Upper lobe of right lung (tissue), 1 donor: ENCODE results near the gene DELE1. TPM values are rescaled to one million over a fixed set of nuclear protein-coding genes. Genes with fewer than 3 reads are reported as not detected.

ENCODE experiments used
- ATAC-seq: fragments of 200-7000 bp; cut with Tn5 transposase; one replicate; pipeline ENCODE4 v1.9.1; 2020; ENCODE audit warnings: mild to moderate bottlenecking, moderate library complexity
- DNase-seq: peaks from one replicate; pipeline ENCODE4 v3.0.0-alpha.2; 2020
- H3K27ac ChIP-seq: fragments of 200-600 bp; one replicate; pipeline ENCODE4 v1.8.0; 2022
- H3K27me3 ChIP-seq: fragments of 200-600 bp; one replicate; pipeline ENCODE4 v1.8.0; 2022; ENCODE audit warnings: mild to moderate bottlenecking
- H3K36me3 ChIP-seq: fragments of 200-600 bp; one replicate; pipeline ENCODE4 v1.8.0; 2022
- H3K4me1 ChIP-seq: fragments of 200-600 bp; one replicate; pipeline ENCODE4 v1.8.0; 2022
- H3K4me3 ChIP-seq: fragments of 200-600 bp; one replicate; pipeline ENCODE4 v1.8.0; 2022; ENCODE audit warnings: mild to moderate bottlenecking
- H3K9me3 ChIP-seq: fragments of 200-600 bp; one replicate; pipeline ENCODE4 v1.8.0; 2022
- CTCF ChIP-seq: fragments of 200-600 bp; IDR thresholded peaks from one replicate; pipeline ENCODE4 v1.8.0; 2022; ENCODE audit warnings: antibody characterized with exemption
- intact Hi-C: fragments of 100-400 bp; cut with DNase I; formaldehyde crosslinking; loops from one replicate; pipeline ENCODE4 v1.11.0; 2022
- total RNA-seq: library from RNA; stranded (reverse); fragmentation: NEBNext Ultra II Directional; extraction: Animal tissue kit (Norgen Biotek cat#: 25700); gene quantifications from one replicate; pipeline ENCODE4 v1.2.1, GENCODE V29; 2021
- donor health status: DM: no; HTN: yes; CAD: no; lungs with severe emphysema.

DELE1 gene
- total RNA-seq, 1 donor from 2014 or later = 83.3 TPM

GRCh38 chr5:141878711-141879425, 44.8 kb upstream of the DELE1 start:
- Histone ChIP-seq H3K27me3 (peaks cover 35% of the 10 kb centered on the region), H3K9me3 (no peaks in the 10 kb centered on the region), H3K4me3 (peak overlapping the region; percentile 66), H3K4me1 (peaks cover 27% of the 10 kb centered on the region), H3K27ac (peak overlapping the region; percentile 76), H3K36me3 (no peaks in the 10 kb centered on the region)
- peak; percentile 99 for TF ChIP-seq CTCF
- ATAC-seq (peak; percentile 86), DNase-seq (peak; percentile 89)
- intact Hi-C loops = loop anchor here (5.0 kb wide), 1 partner anchor 83 kb away; no protein-coding TSS in a partner anchor

GRCh38 chr5:141879426-141879759, 44.3 kb upstream of the DELE1 start:
- H3K9me3 ChIP-seq = no peaks in the 10 kb centered on the region
- DNase-seq (no peak), ATAC-seq (no peak)
- H3K27me3 ChIP-seq = peaks cover 40% of the 10 kb centered on the region
- peak overlapping the region; percentile 42 for H3K27ac ChIP-seq
- no peak overlapping the region for H3K4me3 ChIP-seq
- intact Hi-C loops = loop anchor here (5.0 kb wide), 1 partner anchor 83 kb away; no protein-coding TSS in a partner anchor
- peaks cover 25% of the 10 kb centered on the region for H3K4me1 ChIP-seq
- TF ChIP-seq CTCF = no peak
- H3K36me3 ChIP-seq = no peaks in the 10 kb centered on the region

GRCh38 chr5:141879941-141880738, 43.5 kb upstream of the DELE1 start:
- Histone ChIP-seq H3K9me3 (no peaks in the 10 kb centered on the region), H3K4me1 (peaks cover 20% of the 10 kb centered on the region), H3K27me3 (peaks cover 45% of the 10 kb centered on the region), H3K4me3 (no peak overlapping the region), H3K27ac (no peak overlapping the region), H3K36me3 (no peaks in the 10 kb centered on the region)
- intact Hi-C loops = loop anchor here (5.0 kb wide), 2 partner anchors 82 to 188 kb away; no protein-coding TSS in a partner anchor
- DNase-seq (no peak), ATAC-seq (no peak)
- no peak for TF ChIP-seq CTCF

- Histone ChIP-seq H3K36me3 (no peaks in the 10 kb centered on the region), H3K27ac (peak overlapping the region; percentile 32), H3K4me1 (peaks cover 19% of the 10 kb centered on the region), H3K27me3 (peaks cover 46% of the 10 kb centered on the region), H3K9me3 (no peaks in the 10 kb centered on the region), H3K4me3 (no peak overlapping the region)
- ATAC-seq (no peak), DNase-seq (no peak)
- intact Hi-C loops = loop anchor here (5.0 kb wide), 1 partner anchor 189 kb away; no protein-coding TSS in a partner anchor
- no peak for TF ChIP-seq CTCF
Observed at GRCh38 chr5:141880961-141881801, 42.5 kb upstream of the DELE1 start.

- intact Hi-C loops = loop anchor here (5.0 kb wide), 1 partner anchor 190 kb away; no protein-coding TSS in a partner anchor
- peaks cover 39% of the 10 kb centered on the region for H3K27me3 ChIP-seq
Observed at GRCh38 chr5:141881886-141882285, 41.8 kb upstream of the DELE1 start.

More at GRCh38 chr5:141881886-141882285, 41.8 kb upstream of the DELE1 start:
- H3K4me3 ChIP-seq = no peak overlapping the region
- no peak for TF ChIP-seq CTCF
- H3K9me3 ChIP-seq = no peaks in the 10 kb centered on the region
- H3K27ac ChIP-seq = peak overlapping the region; percentile 32
- ATAC-seq (no peak), DNase-seq (no peak)
- H3K4me1 ChIP-seq = peaks cover 19% of the 10 kb centered on the region
- H3K36me3 ChIP-seq = no peaks in the 10 kb centered on the region
